Measurements from ENCODE around the gene ASRGL1.
"Not testable (repeated sequence)": the region's sequence is repeated elsewhere in the genome, so short reads cannot be mapped to it uniquely, and the experiment has no call there.

Gene ASRGL1

GRCh38 chr11:62353841-62354240 lies 16.6 kb downstream of the ASRGL1 start:
- DNase-seq = no peak

- no peak for DNase-seq
These were observed 21.0 kb downstream of the ASRGL1 start for GRCh38 chr11:62358273-62358672.

GRCh38 chr11:62359475-62359874 lies 22.2 kb downstream of the ASRGL1 start:
- no peak for DNase-seq

GRCh38 chr11:62360685-62361084 lies 23.4 kb downstream of the ASRGL1 start:
- no peak for DNase-seq

- DNase-seq = not testable (repeated sequence)
These were observed 31.7 kb downstream of the ASRGL1 start for GRCh38 chr11:62368861-62369477.

- DNase-seq = no peak
These were observed 33.6 kb downstream of the ASRGL1 start for GRCh38 chr11:62370743-62371440.

- no peak for DNase-seq
These were observed 35.6 kb downstream of the ASRGL1 start for GRCh38 chr11:62372871-62373270.

- DNase-seq = no peak
These were observed 36.3 kb downstream of the ASRGL1 start for GRCh38 chr11:62373464-62374119.

- DNase-seq = no peak
These were observed 37.6 kb downstream of the ASRGL1 start for GRCh38 chr11:62374801-62375200.

GRCh38 chr11:62378459-62379063 lies 41.3 kb downstream of the ASRGL1 start:
- peak; percentile 59 for DNase-seq

GRCh38 chr11:62379586-62379985 lies 42.3 kb downstream of the ASRGL1 start:
- not testable (repeated sequence) for DNase-seq

- DNase-seq = peak; percentile 56
These were observed 43.6 kb downstream of the ASRGL1 start for GRCh38 chr11:62380821-62381245.

GRCh38 chr11:62383822-62384221 lies 46.6 kb downstream of the ASRGL1 start:
- no peak for DNase-seq

- not testable (repeated sequence) for DNase-seq
These were observed 48.8 kb downstream of the ASRGL1 start for GRCh38 chr11:62386083-62386482.

- DNase-seq = no peak
These were observed 50.1 kb downstream of the ASRGL1 start for GRCh38 chr11:62387381-62387780.

- DNase-seq = no peak
These were observed 51.8 kb downstream of the ASRGL1 start for GRCh38 chr11:62388999-62389398.

GRCh38 chr11:62390237-62390636 lies 53.0 kb downstream of the ASRGL1 start:
- DNase-seq = no peak

GRCh38 chr11:62390722-62391121 lies 53.5 kb downstream of the ASRGL1 start:
- no peak for DNase-seq

- no peak for DNase-seq
These were observed 54.6 kb downstream of the ASRGL1 start for GRCh38 chr11:62391642-62392425.

GRCh38 chr11:62392506-62392905 lies 55.3 kb downstream of the ASRGL1 start:
- no peak for DNase-seq

- no peak for DNase-seq
These were observed 55.9 kb downstream of the ASRGL1 start for GRCh38 chr11:62393061-62393611.

- DNase-seq = no peak
These were observed 56.5 kb downstream of the ASRGL1 start for GRCh38 chr11:62393735-62394134.
